Measurements from ENCODE around the gene SHISA9.

DNA sequence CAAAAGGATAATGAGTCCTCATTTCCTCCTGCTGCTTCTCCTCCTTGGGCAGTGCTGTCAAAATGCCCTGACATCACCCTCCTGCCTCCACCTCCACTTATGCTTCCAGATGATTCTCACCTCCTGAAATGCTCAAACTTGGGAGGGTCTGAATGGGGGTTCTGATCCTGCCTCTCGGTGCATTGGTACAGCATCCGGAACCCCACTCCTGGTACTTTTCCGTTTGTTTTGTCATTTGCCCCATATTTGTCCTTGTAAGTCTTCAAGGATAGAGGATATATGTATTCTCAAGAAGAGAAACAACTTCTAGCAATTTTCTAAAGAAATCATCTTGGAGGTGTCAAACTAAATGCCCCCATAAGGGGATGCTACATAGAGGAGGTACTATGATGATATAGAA is 148.3 kb downstream of the SHISA9 start:
- TF ChIP-seq, protein P1, sequence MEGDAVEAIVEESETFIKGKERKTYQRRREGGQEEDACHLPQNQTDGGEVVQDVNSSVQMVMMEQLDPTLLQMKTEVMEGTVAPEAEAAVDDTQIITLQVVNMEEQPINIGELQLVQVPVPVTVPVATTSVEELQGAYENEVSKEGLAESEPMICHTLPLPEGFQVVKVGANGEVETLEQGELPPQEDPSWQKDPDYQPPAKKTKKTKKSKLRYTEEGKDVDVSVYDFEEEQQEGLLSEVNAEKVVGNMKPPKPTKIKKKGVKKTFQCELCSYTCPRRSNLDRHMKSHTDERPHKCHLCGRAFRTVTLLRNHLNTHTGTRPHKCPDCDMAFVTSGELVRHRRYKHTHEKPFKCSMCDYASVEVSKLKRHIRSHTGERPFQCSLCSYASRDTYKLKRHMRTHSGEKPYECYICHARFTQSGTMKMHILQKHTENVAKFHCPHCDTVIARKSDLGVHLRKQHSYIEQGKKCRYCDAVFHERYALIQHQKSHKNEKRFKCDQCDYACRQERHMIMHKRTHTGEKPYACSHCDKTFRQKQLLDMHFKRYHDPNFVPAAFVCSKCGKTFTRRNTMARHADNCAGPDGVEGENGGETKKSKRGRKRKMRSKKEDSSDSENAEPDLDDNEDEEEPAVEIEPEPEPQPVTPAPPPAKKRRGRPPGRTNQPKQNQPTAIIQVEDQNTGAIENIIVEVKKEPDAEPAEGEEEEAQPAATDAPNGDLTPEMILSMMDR (IDR thresholded peaks at IDR 0.05) = no peak
- TF ChIP-seq ZFX (IDR thresholded peaks at IDR 0.05; ENCODE audit: borderline replicate concordance) = no peak

All from 22Rv1 (cell line).